Measurements from ENCODE around the gene ZNF615. TPM values are rescaled to one million over a fixed set of nuclear protein-coding genes. Genes with fewer than 3 reads are reported as not detected.
"Not testable (repeated sequence)": the region's sequence is repeated elsewhere in the genome, so short reads cannot be mapped to it uniquely, and the experiment has no call there.

ZNF615 gene
- total RNA-seq, 1 donor from 2014 or later: 5.4 TPM

GRCh38 chr19:51980116-51980736, 27.8 kb downstream of the ZNF615 start:
- no peak for DNase-seq (ENCODE audit: low read depth in 2 of 2)

GRCh38 chr19:51978882-51979281, 29.1 kb downstream of the ZNF615 start:
- DNase-seq (ENCODE audit: low read depth in 2 of 2): no peak

- no peak for DNase-seq (ENCODE audit: low read depth in 2 of 2)
These were observed 30.7 kb downstream of the ZNF615 start for GRCh38 chr19:51977346-51977745.

- no peak for DNase-seq (ENCODE audit: low read depth in 2 of 2)
These were observed 31.2 kb downstream of the ZNF615 start for GRCh38 chr19:51976852-51977251.

GRCh38 chr19:51975787-51976186, 32.2 kb downstream of the ZNF615 start:
- DNase-seq (ENCODE audit: low read depth in 2 of 2): not testable (repeated sequence)

- peak in 1 of 2 donors; percentile 25 for DNase-seq (ENCODE audit: low read depth in 2 of 2)
These were observed 36.4 kb downstream of the ZNF615 start for GRCh38 chr19:51971624-51972023.

GRCh38 chr19:51970718-51971117, 37.3 kb downstream of the ZNF615 start:
- DNase-seq (ENCODE audit: low read depth in 2 of 2): no peak

- DNase-seq (ENCODE audit: low read depth in 2 of 2): no peak
These were observed 42.4 kb downstream of the ZNF615 start for GRCh38 chr19:51965583-51965982.

- not testable (repeated sequence) for DNase-seq (ENCODE audit: low read depth in 2 of 2)
These were observed 47.3 kb downstream of the ZNF615 start for GRCh38 chr19:51960621-51961233.

- no peak for DNase-seq (ENCODE audit: low read depth in 2 of 2)
These were observed 48.2 kb downstream of the ZNF615 start for GRCh38 chr19:51959791-51960190.

- DNase-seq (ENCODE audit: low read depth in 2 of 2): not testable (repeated sequence)
These were observed 50.2 kb downstream of the ZNF615 start for GRCh38 chr19:51957846-51958245.

- no peak for DNase-seq (ENCODE audit: low read depth in 2 of 2)
These were observed 59.0 kb downstream of the ZNF615 start for GRCh38 chr19:51948975-51949374.

- no peak for DNase-seq (ENCODE audit: low read depth in 2 of 2)
These were observed 61.4 kb downstream of the ZNF615 start for GRCh38 chr19:51946602-51947001.

GRCh38 chr19:51944798-51945552, 63.0 kb downstream of the ZNF615 start:
- no peak for DNase-seq (ENCODE audit: low read depth in 2 of 2)

Other genes starting within 250 kb of the ZNF615 start
- not detected in 2 replicates for gene FPR2, start 247.0 kb downstream of the ZNF615 start, total RNA-seq
- gene FPR3, start 213.1 kb downstream of the ZNF615 start, total RNA-seq: under 0.01 and 0.13 TPM in 2 replicates
- gene ZNF577, start 120.3 kb downstream of the ZNF615 start, total RNA-seq: 1.2 and 3.0 TPM in 2 replicates
- 5.8 and 9.1 TPM in 2 replicates for gene ZNF649, start 103.2 kb downstream of the ZNF615 start, total RNA-seq
- gene ZNF613, start 80.7 kb downstream of the ZNF615 start, total RNA-seq: 6.9 and 8.1 TPM in 2 replicates
- gene ZNF350, start 21.4 kb downstream of the ZNF615 start, total RNA-seq: 7.1 and 8.5 TPM in 2 replicates
- gene ZNF614, start 20.2 kb upstream of the ZNF615 start, total RNA-seq: 8.3 and 9.4 TPM in 2 replicates
- 4.5 and 4.9 TPM in 2 replicates for gene ZNF432, start 40.6 kb upstream of the ZNF615 start, total RNA-seq
- gene ZNF841, start 87.6 kb upstream of the ZNF615 start, total RNA-seq: 6.8 and 8.2 TPM in 2 replicates
- 5.4 and 7.7 TPM in 2 replicates for gene ZNF616, start 131.7 kb upstream of the ZNF615 start, total RNA-seq
- gene ZNF836, start 163.4 kb upstream of the ZNF615 start, total RNA-seq: 7.5 and 7.8 TPM in 2 replicates
- 95.0 and 163 TPM in 2 replicates for gene PPP2R1A, start 181.8 kb upstream of the ZNF615 start, total RNA-seq